H4 (cell line): ENCODE data around the gene CTNNBL1. TPM values are rescaled to one million over a fixed set of nuclear protein-coding genes. Genes with fewer than 3 reads are reported as not detected.
A peak's percentile ranks its signal among the peaks of the same experiment; 100 is the strongest.
"Not testable (repeated sequence)": the region's sequence is repeated elsewhere in the genome, so short reads cannot be mapped to it uniquely, and the experiment has no call there.

Source experiments
- DNase-seq: peaks from one replicate; pipeline ENCODE4 v3.0.0-alpha.2; 2015; ENCODE audit warnings: low spot score
- total RNA-seq: library from RNA; depleted of rRNA; stranded (reverse); fragments of >200 nt; shearing (Covaris generic); gene quantifications from 2 replicates; pipeline ENCODE4 v1.2.3, GENCODE V29; 2014; rRNA removed

CTNNBL1 gene, protein sequence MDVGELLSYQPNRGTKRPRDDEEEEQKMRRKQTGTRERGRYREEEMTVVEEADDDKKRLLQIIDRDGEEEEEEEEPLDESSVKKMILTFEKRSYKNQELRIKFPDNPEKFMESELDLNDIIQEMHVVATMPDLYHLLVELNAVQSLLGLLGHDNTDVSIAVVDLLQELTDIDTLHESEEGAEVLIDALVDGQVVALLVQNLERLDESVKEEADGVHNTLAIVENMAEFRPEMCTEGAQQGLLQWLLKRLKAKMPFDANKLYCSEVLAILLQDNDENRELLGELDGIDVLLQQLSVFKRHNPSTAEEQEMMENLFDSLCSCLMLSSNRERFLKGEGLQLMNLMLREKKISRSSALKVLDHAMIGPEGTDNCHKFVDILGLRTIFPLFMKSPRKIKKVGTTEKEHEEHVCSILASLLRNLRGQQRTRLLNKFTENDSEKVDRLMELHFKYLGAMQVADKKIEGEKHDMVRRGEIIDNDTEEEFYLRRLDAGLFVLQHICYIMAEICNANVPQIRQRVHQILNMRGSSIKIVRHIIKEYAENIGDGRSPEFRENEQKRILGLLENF
- 31.2 and 39.8 TPM in 2 replicates for total RNA-seq

DNA sequence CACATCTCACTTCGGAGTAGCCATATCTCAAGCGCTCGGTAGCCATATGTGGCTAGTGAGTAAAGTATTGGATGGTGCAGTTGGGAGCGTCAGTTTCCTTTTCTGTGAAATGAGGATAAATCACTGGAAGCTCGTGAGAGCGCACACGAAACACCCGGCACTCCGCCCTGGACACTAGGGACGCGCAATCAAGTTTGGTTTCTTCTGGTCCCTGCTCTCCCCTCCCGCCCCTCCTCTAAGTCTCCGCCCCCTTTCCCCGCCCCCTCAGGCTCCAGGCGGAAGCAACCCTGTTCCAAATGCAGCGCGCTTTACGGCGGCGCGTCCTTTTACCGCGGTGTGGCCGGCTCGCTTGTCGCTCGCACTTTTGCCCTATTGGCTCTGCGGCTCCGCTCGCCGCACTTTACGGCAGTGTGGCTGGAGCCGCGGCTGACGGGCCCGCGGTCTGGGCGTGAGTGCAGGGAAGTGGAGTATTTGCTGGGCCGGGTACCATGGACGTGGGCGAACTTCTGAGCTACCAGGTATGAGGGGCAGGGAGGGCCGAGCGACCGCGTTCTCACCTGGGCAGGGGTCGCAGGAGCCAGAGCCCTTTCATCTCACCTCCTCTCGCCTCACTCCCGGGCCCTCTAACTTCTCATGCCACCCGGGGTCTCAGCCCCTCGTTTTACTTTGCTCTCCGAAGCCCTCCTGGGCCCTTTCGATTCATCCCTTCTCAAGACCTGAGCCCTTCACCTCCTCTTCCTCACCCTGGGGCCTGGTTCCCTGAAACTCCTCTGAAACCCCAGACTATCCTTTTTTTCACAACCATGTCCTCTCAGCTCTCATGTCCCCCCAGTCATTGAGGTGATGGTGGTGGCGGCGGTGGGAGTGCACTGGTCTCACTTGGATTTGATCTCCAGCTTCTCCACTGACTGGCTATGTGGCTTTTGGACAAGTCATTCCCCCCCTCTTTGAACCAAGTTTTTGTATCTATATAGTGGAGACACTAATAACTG, at the start of gene CTNNBL1:
TSS of gene CTNNBL1 (plus strand) at position 396 of the 992 bp plus-strand sequence. CDS start at position 489, 93 bp downstream.
- peak; percentile 93 for DNase-seq

DNA sequence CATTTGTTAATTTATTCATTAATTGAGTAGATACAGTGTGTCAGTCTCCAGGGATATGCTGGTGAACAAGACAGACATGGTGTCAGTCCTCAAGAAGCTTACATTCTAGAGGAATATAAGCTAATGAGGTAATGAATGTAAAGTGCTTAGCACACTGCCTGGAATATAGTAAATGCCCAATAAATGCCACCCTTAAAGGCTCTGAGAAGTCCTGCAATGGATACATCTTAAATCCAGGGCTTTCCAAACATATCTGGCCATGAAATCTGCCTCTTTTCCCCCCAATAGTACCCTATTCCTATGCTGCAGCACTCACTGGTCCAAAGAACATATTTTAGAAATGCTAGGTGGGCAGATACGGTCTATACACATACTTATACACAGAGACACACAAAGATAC, 49.2 kb upstream of the CTNNBL1 start:
- no peak for DNase-seq

DNA sequence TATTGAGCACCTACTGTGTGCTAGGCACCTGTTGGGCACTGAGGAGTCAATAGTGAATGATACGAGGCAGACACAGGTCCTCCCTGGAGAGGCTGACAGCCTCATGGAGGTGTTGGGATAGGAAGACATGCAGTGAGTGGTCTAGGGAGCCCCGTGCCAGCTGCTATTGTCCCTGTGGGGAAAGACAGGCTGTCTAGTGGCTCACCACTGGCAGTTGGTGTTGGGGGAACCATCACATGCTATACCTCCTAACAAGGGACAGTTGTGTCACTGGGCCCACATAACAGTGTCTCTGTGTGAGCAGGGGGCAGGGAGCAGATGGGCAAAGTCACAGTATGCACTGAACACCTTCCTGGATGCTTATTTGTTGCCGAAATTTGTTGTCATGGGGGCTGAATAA, 45.9 kb upstream of the CTNNBL1 start:
- no peak for DNase-seq

DNA sequence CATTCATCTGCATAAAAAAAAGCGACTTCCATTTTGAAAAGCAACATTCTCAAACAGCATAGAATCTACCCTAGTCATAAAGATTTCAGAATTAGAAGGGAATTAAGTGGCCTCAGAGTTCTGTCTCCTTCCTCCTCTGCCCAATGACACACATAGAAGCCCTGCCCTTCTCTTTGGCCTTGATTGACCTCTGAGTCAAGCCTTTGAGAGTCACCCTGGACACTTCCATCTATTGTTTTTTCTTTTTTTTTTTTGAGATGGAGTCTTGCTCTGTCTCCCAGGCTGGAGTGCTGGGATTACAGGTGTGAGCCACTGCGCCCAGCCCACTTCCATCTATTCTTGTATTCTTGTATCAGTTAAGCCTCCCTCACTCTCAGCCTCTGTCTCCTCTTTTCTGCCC, 44.8 kb upstream of the CTNNBL1 start:
- DNase-seq: no peak

DNA sequence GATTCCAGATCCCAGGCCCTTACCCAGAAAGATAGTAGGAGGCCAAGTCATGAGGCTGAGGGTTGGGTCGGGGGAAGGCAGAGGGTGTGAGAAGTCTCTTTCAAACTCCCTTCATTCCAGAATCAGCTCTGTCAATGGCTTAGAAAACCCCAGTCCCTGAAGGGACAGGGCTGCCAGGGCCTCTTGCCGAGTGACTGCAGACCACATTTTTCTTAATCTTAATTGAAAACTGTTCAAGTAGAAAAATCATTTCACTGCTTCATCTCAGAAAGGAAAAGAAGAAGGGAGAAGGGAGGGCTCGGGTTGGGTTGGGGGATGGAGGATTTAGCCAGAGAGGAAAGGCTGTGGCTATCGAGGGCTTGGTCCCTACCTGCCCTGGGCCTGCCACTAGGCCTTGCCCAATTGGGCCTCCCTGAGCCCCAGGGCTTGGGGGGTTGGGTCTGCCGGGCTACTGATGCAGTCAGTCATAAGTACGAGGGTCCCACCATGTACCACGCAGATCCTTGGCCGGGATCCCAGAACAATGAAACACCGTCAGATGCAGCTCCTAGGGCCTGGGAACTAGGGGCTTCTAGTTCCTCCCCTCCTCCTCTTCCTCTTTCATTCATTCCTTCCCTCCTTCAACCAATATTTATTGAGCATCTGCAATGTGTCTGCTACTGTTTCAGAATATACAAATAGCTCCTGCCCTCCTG, 44.0 kb upstream of the CTNNBL1 start:
- DNase-seq: no peak

DNA sequence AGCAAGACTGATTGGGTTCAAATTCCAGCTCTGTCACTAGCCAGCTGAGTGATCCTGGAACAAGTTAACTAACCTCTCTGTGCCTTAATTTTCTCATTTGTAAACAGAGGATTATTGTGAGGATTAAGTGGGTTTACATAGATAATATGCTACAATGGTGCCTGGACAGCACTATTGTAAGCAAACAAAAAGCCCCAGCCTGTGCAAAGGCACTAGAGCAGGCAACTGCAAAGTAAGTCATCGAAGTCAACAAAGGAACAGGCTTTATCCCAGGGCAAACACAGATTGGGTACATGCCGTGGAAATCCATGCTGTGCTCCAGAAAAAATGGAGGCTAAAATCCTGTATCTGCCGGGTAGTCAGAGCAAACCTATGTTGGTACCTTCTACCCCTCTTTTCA, 43.2 kb upstream of the CTNNBL1 start:
- no peak for DNase-seq

DNA sequence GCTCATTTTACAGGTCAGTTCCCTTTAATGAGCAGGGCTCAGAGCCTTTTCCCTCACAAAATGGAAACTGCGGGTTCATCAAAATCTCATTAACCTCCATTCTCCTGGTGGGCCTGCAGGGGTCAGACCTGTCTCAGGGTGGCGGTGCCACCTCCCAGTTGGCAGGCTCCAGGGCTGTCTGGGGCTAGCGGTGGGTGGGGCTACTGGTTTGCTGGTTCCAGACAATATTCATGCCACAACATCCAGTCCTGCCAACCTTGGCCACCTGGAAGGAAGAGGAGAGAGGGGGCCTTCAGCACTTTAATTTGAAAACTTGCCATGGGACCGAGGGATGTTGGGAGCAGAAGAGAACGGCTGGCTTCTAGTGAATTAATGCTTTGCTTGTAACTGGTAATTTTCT, 41.9 kb upstream of the CTNNBL1 start:
- peak; percentile 58 for DNase-seq

DNA sequence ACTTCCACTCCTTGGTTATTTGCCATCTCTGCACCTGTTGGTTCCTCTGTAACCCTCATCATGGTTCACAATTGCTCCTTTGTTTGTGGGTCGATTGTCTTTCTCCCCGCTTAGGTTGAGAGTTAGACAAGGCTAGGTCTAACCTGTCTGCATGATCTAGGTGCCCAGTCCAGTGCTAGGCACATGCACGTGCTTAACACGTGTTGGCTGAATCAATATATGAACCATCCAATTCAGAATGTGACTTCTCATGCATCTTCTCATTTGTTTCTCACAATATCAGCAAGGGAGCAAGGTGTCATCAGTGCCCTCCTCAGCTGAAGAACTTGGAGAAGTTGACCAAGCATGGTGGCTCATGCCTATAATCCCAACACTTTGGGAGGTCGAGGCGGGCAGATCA, 36.9 kb upstream of the CTNNBL1 start:
- no peak for DNase-seq

DNA sequence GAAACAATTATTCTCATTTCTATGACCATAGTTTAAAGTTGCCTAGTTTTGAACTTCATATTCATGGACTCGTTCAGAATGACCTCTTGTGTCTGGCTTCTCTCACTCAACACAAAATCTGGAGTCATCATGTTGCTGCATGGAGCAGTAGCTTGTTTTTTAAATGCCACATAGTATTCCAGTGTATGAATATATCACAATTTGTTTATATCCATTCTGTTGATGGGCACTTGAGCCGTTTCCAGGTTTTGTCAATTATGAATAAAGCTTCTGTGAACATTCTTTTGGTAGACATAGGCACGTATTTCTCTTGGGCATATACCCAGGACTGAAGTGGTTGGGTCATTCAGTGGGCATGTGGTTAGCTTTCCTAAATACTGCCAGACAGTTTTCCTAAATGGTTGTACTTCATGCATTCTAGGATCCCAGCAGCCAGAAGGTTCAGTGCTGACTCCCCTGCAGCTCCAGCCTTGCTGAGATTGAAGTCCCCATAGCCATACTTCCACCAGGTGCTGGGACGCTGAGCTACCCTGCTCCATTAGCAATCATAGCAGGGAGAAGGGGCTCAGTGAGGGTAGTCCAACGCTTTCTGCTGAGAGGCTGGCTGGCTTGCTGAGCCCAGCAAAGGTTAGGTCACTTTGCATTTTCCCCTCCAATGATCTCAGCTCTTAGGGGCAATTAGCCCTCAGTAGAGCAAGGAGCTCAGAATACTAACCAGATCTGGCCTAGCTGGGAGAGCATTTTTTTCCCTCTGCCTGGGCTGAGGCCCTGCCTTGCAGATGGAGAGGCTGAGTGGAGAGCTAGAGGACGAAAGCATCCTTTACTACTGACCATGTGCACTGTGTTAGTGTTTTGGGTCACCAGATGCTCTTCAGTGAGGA, 35.7 kb upstream of the CTNNBL1 start:
- no peak for DNase-seq

DNA sequence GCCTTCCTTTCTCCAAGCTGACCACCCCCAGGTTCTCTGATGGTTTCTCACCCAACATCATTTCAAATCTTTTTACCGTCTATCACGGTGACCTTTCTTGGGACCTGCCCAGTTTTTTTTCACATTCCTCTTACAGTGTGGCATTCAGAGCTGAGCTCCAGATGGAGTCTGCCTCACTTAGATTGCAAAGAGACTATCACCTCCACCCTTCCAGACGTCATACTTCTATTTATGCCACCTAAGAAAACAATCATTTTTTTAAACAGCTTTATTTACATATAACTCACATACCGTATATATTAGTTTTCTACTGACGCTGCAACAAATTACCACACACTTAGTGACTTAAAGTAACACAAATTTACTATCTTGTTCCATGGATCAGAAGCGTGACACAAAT, 32.3 kb upstream of the CTNNBL1 start:
- no peak for DNase-seq

DNA sequence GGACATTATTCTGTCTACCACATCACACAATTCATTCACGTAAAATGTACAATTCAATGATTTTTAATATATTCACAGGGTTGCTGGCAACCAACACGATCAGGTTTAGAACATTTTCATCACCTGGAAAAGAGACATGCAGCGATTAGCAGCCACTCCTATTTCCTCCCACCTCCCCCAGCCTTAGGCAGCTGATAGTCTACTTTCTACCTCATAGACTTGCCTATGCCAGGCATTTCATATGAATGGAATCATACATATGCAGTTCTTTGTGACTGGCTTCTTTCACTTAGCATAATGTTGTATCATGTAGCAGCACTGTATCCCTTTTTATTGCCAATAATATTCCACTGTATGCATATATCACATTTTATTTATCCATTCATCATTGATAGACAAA, 31.5 kb upstream of the CTNNBL1 start:
- no peak for DNase-seq

DNA sequence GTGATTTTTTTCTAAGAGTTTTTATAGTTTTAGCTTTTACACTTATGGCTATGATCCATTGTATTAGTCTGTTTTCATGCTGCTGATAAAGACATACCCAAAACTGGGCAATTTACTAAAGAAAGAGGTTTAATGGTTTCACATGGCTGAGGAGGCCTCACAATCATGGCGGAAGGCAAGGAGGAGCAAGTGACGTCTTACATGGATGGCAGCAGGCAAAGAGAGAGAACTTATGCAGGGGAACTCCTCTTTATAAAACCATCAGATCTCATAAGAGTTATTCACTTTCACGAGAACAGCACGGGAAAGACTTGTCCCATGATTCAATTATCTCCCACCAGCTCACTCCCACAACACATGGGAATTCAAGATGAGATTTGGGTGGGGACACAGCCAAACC, 29.2 kb upstream of the CTNNBL1 start:
- DNase-seq: not testable (repeated sequence)

DNA sequence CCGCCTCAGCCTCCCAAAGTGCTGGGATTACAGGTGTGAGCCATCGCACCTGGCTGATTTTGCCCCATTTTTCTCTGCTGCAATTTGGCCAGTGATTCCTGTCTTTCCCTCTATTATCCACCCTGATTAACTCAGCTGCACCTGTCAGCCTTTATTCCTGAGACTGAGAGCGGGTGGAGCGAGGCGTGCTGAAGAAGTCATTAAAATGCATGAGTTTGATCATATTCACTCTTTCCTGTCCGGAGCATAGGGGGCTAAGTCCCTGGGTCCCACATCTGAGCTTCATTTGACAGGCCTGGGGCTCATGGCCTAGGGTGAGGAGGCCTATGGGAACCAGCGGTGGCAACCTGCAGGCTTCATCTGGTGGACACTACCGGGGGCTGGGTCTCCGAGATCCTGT, 25.7 kb upstream of the CTNNBL1 start:
- no peak for DNase-seq

DNA sequence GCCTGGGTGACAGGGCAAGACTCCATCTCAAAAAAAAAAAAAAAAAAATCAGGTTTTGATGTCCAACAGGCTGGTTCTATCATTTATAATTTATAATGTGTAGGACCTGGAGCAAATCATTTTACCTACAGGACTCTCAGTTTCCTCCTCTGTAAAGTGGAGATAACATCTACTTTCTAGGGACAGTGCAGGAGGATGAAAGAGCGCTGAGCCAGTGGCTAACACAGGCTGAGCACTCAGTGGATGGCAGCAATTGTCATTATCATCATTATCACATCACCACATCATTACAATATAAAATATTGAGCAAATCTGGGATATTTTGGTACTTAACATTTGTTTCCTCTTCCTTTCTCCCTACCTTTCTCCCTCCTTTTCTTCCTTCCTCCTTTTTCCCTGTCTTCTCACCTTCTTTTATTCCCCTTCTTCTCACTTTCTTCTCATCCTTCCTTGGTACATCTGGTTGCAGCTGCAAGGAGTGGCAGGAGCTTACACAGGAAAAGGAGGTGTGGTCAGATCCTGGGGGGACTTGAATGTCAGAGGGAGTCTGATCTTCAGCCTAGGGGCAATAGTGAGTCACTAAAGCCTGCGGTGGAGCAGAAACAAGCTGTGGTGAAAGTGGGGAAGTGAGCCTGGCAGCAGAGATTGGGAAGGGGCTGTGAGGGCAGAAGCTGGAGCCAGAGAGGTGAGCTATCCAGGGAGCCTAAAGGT, 24.6 kb upstream of the CTNNBL1 start:
- peak; percentile 47 for DNase-seq

DNA sequence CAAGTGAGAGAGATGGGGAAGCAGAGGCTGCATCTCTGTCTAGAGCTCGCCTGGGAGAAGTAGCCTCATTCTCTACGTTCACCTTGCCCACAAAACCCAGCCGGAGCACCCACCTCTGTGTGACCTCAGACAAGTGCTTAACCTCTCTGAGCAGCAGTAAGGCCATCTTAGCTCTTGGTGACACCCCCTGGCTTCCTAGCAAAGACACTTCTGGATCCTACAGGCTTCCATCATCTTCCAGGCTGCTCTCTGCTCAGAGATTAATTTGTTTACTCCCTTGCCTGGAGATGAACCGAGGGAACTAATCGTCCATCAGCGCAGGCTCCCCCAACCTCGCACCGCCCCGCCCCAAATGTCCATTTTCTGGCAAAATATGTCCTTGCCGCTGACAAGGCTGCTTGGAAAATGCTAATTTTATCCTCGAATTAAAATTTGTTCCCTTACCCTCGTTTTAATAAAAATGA, 24.0 kb upstream of the CTNNBL1 start:
- DNase-seq: no peak

DNA sequence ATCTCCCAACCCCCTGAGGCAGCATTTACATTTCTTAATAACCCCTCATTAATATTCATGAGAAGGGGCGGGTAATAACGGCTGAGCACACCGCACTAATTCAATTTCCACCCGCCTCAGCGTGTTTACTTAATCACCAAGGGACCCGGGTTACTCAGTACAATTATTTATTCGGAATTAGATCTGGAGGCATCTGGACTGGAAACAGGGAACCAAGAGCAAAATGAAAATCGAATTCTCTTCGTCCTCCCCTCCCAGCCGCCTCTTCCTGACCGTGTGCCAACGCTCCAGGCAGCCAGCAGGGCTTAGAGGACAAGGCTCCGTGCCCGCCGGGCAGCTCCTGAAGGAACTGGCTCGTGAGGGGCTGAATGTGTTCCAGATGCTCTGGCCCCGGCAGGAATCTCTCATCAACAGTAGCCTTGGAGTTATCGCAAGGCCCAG, 23.5 kb upstream of the CTNNBL1 start:
- no peak for DNase-seq

DNA sequence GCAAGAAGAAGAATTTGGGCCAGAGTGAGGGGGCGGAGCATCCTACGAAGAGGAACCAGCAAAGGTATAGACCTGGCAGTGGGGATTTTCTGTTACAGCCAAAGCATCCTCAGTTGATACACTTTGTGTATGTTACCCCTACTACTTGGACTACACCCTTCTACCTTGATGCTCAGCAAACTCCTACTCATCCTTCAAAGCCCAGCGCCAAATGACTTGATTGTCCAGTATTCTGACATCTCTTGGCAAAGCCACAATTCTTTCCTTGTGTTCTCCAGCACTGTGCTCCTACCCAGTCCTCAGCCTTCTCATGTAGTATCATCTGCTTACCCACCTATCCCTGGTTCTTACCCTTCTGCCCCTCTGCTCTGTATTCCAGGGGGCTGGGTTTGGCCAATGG, 21.7 kb upstream of the CTNNBL1 start:
- DNase-seq: no peak

DNA sequence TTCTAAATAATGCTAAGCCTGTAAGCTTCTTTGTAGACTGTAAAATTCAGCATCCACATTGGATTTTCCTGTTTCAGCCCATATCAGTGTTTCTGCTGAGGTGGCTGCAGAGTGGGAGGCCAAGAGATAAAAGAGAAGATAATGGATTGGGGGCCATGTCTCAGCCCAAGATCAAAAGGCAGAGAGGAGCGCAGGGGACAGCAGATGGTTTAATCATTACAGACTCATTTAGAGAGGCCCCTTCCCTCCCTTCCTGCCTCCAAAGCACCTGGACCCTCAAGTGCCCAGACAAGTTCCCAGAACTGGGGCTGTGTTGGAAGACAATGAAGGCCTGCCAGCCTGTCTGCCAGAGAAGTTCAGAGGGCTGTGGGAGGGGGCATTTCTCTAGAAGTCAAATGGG, 20.4 kb upstream of the CTNNBL1 start:
- DNase-seq: no peak

DNA sequence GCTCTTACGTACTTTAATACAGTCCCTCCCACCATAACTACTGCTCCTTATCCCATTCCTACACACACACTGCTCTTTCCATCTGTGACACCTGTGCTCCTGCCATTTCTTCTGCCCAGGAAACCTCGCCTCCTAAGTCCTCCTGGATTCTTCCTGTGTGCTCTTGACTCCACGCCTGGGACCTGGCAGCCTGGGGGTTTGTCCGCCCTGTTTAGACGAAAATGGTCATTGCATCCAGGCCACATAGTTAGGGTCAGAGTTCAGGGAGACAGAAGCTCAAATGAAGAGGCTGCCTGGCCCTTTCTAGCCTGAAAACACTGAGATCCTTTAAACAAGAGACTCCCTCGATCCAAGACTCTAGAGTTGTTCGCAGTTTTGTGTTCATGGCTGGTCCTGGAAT, 17.4 kb upstream of the CTNNBL1 start:
- DNase-seq: no peak
